Ovary (tissue), 9 donors: ENCODE data around the gene NATD1. TPM values are rescaled to one million over a fixed set of nuclear protein-coding genes. Genes with fewer than 3 reads are reported as not detected.

ENCODE experiments used
- DNase-seq, 5 donors: peaks; one replicate each; pipeline ENCODE4 v3.0.0-alpha.2; 2019 to 2020
- H3K27ac ChIP-seq, 2 donors: fragments of 200-600 bp; one replicate each; pipeline versions ENCODE4 v1.5.1 to v1.8.0; 2019 to 2022
- H3K27me3 ChIP-seq: fragments of 200-600 bp; one replicate; pipeline ENCODE4 v1.8.0; 2022
- H3K36me3 ChIP-seq: fragments of 200-600 bp; sonication (generic); one replicate; pipeline ENCODE4 v1.5.1; 2019
- H3K4me1 ChIP-seq: one replicate; pipeline ENCODE4 v1.8.1; 2013; ENCODE audit warnings: mild to moderate bottlenecking, moderate library complexity; ENCODE audit not compliant: insufficient read depth
- H3K4me3 ChIP-seq: fragments of 200-600 bp; sonication (generic); one replicate; pipeline ENCODE4 v1.5.1; 2017
- H3K9me3 ChIP-seq, 2 donors: fragments of 200-600 bp in 1 of 2; sonication (generic) in 1 of 2; one replicate each; pipeline versions ENCODE4 v1.5.1 to v1.8.1; 2013 to 2019; ENCODE audit warnings: mild to moderate bottlenecking in 1 of 2, moderate library complexity in 1 of 2
- EP300 ChIP-seq: sonication (generic); formaldehyde crosslinking; IDR thresholded peaks from one replicate; pipeline ENCODE4 v1.6.1; 2017; ENCODE audit warnings: antibody characterized with exemption
- POLR2A ChIP-seq: fragments of 450-650 bp; IDR thresholded peaks from one replicate; pipeline ENCODE4 v1.6.1; 2017; ENCODE audit warnings: antibody characterized with exemption, mild to moderate bottlenecking, moderate library complexity
- WGBS, 3 donors: extraction: QIAGEN DNeasy Blood & Tissue Kit in 1 of 3; methylation state at CpG; one replicate each; pipeline versions ENCODE4 v1.1.5 to v1.1.7; 2013 to 2017; 5-methylcytosine and 5-hydroxymethylcytosine counted together
- intact Hi-C, 4 donors: fragments of 100-400 bp; cut with DNase I; formaldehyde crosslinking; loops; one replicate each; pipeline versions ENCODE4 v1.11.0 to v1.15.1; 2022 to 2023
- polyA plus RNA-seq, 2 donors: library from polyadenylated mRNA; stranded (reverse); fragments of 200-250 nt in 1 of 2; fragments of 350-450 nt in 1 of 2; fragmentation: Illumina TruSeq in 1 of 2; extraction: RNeasy Lipid Tissue Mini Kit (QIAGEN cat#74804) in 1 of 2; gene quantifications; one replicate each; pipeline ENCODE4 v1.2.3, GENCODE V29; 2013 to 2014
- total RNA-seq, 7 donors: library from RNA; depleted of rRNA in 2 of 7; stranded (reverse); fragments of >200 nt in 2 of 7; fragmentation: NEBNext Ultra II Directional in 3 of 7; extraction: Animal tissue kit (Norgen Biotek cat#: 25700) in 3 of 7; gene quantifications; one replicate each; pipeline versions ENCODE4 v1.1.0 to v1.2.4, GENCODE V29; 2016 to 2023
- TF ChIP-seq, protein P1 (sequence below), 3 donors: fragments of 450-650 bp in 2 of 3; fragments of 200-600 bp in 1 of 3; IDR thresholded peaks; one replicate each; pipeline versions ENCODE4 v1.5.1 to v1.8.0; 2016 to 2022; ENCODE audit warnings: antibody characterized with exemption in 3 of 3, mild to moderate bottlenecking in 1 of 3
- donor health status: DM: no; HTN: no; CAD: no; lungs with moderate emphysema.
- donor health status: DM: no; HTN: no; CAD: no.
- donor health status: Bipolar disorder and iron deficiency.
- donor health status: DM: yes; HTN: yes; CAD: no.
- donor health status: DM: no; HTN: no; CAD: no.
- donor health status: DM: yes; HTN: yes; CAD: no.

The NATD1 gene
- total and polyA plus RNA-seq, 9 donors: 2.8 to 9.0 (median 5.3) TPM

DNA sequence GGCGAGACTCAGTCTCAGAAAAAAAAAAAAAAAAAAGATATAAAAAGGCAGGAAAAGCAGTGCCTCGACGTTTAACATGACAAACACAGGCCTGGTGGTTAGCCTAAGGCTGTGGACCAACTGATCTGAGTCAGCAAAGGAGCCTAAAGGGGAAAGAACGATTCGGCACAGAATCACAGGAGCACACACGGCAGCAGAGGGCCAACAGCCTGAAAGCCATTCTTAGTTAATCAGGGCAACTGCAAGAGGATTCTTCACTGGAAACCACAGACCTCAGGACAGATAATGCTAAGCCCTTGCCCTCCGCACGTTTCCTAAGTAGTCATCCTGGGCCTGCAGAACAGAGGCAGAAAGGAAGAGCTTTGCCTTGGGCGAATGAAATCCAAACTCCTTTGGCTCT lies 53.9 kb downstream of the NATD1 start:
- H3K27me3 ChIP-seq: no peaks in the 10 kb centered on the region
- TF ChIP-seq, protein P1, sequence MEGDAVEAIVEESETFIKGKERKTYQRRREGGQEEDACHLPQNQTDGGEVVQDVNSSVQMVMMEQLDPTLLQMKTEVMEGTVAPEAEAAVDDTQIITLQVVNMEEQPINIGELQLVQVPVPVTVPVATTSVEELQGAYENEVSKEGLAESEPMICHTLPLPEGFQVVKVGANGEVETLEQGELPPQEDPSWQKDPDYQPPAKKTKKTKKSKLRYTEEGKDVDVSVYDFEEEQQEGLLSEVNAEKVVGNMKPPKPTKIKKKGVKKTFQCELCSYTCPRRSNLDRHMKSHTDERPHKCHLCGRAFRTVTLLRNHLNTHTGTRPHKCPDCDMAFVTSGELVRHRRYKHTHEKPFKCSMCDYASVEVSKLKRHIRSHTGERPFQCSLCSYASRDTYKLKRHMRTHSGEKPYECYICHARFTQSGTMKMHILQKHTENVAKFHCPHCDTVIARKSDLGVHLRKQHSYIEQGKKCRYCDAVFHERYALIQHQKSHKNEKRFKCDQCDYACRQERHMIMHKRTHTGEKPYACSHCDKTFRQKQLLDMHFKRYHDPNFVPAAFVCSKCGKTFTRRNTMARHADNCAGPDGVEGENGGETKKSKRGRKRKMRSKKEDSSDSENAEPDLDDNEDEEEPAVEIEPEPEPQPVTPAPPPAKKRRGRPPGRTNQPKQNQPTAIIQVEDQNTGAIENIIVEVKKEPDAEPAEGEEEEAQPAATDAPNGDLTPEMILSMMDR (IDR thresholded peaks at IDR 0.05): no peak
- TF ChIP-seq EP300 (no peak), POLR2A (no peak)
- H3K9me3 ChIP-seq: no peaks in the 10 kb centered on the region
- no peak overlapping the region for H3K27ac ChIP-seq
- H3K36me3 ChIP-seq: no peaks in the 10 kb centered on the region
- peaks cover 3% of the 10 kb centered on the region for H3K4me1 ChIP-seq
- no peak overlapping the region for H3K4me3 ChIP-seq
- intact Hi-C loops: no loop called here
- WGBS, 3 donors: 52 to 65% (median 55%) methylated on average over 9 of the region's 9 CpGs
- no peak for DNase-seq

DNA sequence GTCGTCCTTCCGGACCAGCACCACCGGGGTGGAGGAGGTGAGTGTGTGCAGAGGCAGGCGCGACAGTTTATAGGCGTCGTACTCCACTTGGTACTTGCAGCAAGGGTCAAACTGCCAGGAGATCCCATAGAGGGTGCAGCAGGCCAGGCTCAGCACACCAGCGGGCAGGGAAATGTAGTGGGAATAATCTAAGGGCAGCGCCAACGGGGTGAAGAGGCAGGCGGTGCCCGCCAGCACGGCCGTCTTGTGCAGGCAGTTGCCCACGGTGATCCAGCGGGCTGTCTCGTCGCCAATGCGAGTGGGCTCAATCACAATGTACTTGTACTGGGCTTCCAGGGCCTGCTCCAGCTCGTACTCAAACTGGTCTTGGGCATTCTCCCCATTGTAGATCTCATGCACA lies 54.8 kb downstream of the NATD1 start:
- Histone ChIP-seq H3K4me1 (peaks cover 7% of the 10 kb centered on the region), H3K27me3 (no peaks in the 10 kb centered on the region), H3K4me3 (no peak overlapping the region), H3K36me3 (no peaks in the 10 kb centered on the region), H3K9me3 (no peaks in the 10 kb centered on the region), H3K27ac (no peak overlapping the region)
- 93 to 95% (median 94%) methylated on average over 20 of the region's 20 CpGs for WGBS, 3 donors
- intact Hi-C loops: no loop called here
- no peak for DNase-seq
- TF ChIP-seq, protein P1 (IDR thresholded peaks at IDR 0.05): no peak

DNA sequence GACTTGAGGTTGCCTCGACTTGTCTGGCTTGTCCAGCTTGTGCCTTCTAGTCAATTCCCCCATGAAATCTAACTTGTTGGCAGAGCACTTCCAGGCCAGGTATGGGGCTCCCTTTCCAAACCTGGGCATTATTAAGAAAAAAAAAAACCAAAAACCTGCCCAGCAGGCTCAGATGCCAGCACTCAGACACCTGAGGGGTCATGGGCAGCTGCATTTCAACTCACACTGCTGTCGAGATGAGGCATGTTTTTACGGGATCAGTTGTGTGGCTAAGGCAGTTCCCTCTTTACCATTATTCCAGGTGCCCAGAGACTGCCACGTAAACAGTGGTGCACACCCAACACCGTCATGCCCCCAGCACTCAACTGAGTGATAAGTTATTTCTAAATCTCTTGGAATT lies 57.1 kb downstream of the NATD1 start:
- no peak overlapping the region for H3K27ac ChIP-seq
- WGBS, 3 donors: 81 to 87% (median 85%) methylated on average over 5 of the region's 5 CpGs
- TF ChIP-seq EP300 (no peak), POLR2A (no peak)
- TF ChIP-seq, protein P1 (IDR thresholded peaks at IDR 0.05): no peak
- H3K36me3 ChIP-seq: no peaks in the 10 kb centered on the region
- DNase-seq: no peak
- intact Hi-C loops: no loop called here
- no peaks in the 10 kb centered on the region for H3K9me3 ChIP-seq
- H3K27me3 ChIP-seq: no peaks in the 10 kb centered on the region
- H3K4me1 ChIP-seq: peaks cover 10% of the 10 kb centered on the region
- no peak overlapping the region for H3K4me3 ChIP-seq

DNA sequence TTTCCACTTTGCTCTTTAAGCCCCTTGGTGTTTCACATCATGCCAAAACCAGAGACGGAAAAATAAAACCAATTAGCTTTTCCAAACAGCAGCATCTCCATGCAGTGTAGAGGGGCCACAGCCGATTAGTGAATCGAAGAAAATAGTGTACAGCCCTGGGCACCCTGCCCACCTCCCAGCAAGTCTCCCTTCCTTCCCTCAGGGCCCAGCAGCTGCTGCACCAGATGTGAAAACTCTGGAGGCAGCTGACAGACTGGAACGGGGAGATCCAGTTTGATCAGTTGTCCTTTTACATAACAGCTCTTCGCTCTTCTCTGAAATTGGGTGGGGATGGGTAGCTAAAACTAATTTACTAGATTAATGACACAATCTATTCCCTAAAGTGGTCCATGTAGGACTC lies 58.5 kb downstream of the NATD1 start:
- H3K4me1 ChIP-seq: peaks cover 8% of the 10 kb centered on the region
- no peak for TF ChIP-seq EP300
- TF ChIP-seq POLR2A: no peak
- TF ChIP-seq, protein P1 (IDR thresholded peaks at IDR 0.05): no peak
- H3K36me3 ChIP-seq: no peaks in the 10 kb centered on the region
- H3K27ac ChIP-seq: peak overlapping the region in 1 of 2 donors; percentile 41
- intact Hi-C loops: no loop called here
- WGBS, 3 donors: 8 to 14% (median 9%) methylated on average over 5 of the region's 5 CpGs
- H3K27me3 ChIP-seq: no peaks in the 10 kb centered on the region
- no peaks in the 10 kb centered on the region for H3K9me3 ChIP-seq
- no peak overlapping the region for H3K4me3 ChIP-seq
- DNase-seq: peak; percentile 52 to 84 (median 78)

DNA sequence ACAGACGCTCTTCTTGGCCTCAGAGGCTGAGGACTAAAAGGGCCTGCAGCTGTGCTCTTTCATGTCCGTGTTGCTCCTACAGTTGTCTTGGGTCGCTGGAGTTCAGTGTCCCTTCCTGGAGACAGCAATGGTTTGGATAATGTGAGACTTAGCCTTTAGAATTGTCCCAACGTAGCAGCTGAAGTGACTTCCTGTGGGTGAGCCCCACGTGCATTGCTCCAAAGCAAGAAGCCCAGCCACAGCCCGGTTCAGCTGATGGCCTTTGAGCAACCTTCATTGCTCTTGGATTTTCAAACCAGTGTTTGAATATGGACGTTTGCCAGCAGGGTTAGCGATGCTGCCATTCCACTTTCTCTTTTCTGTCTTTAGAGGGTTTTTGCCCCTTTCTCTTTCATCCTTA lies 59.0 kb downstream of the NATD1 start:
- H3K9me3 ChIP-seq: no peaks in the 10 kb centered on the region
- TF ChIP-seq, protein P1 (IDR thresholded peaks at IDR 0.05): no peak
- TF ChIP-seq POLR2A (no peak), EP300 (no peak)
- H3K36me3 ChIP-seq: no peaks in the 10 kb centered on the region
- DNase-seq: peak in 1 of 5 donors; percentile 34
- peak overlapping the region in 1 of 2 donors; percentile 30 for H3K27ac ChIP-seq
- H3K4me3 ChIP-seq: no peak overlapping the region
- intact Hi-C loops: no loop called here
- no peaks in the 10 kb centered on the region for H3K27me3 ChIP-seq
- 12 to 14% (median 13%) methylated on average over 8 of the region's 8 CpGs for WGBS, 3 donors
- H3K4me1 ChIP-seq: peaks cover 8% of the 10 kb centered on the region
